Epithelial cell of alveolus of lung (primary cell): Measurements from ENCODE around the gene SUGCT. TPM values are rescaled to one million over a fixed set of nuclear protein-coding genes. Genes with fewer than 3 reads are reported as not detected.

ENCODE experiments used
- total RNA-seq: library from RNA; depleted of rRNA; stranded (reverse); fragments of >200 nt; gene quantifications from 2 replicates; pipeline ENCODE4 v1.2.1, GENCODE V29; 2015

The SUGCT gene
- 7.4 and 10.6 TPM in 2 replicates for total RNA-seq

DNA sequence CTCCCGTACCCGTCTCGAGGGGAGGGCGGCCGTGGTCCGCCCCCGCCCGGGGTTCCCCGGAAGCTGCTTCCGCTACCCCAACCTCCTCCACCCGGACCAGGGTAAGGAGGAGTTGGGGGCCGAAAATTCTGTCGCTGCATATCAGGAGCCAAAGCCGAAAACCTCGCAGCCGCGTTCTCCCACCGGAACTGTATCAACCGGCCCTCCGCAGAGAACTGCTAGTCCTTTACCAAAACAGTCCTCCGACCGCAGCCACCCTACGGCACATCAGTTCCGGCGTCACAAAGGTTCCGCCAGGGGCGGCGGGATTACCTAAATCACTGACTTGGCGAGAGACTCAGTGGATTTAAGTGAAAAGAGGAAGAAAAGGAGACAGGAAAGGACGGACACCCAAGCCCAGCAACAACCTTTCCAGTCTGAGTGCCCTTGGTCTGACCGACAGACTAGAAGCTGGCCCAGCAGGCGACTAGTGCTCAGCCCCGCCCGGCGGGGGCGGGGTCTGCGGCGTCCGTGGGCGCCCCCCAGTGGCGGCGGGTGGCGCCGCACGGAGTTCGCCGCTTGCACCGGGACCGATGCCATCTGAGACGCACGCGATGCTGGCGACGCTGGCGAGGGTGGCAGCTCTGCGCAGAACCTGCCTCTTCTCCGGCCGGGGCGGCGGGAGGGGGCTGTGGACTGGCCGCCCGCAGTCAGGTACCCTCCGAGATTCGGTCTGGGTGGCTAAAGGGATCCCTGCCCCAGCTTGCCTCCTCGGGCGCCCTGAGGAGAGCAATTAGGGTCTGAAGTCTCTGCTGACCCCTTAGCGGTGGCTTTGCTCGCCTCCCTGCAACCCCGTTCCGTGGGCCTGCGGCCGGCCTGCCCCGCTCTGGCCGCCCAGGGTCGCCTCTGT is at the start of gene SUGCT, which contains the start of gene MPLKIP:
SUGCT (plus strand) TSS at position 578 of the 889 bp plus-strand sequence.
MPLKIP (minus strand) TSS at position 195 of the 889 bp plus-strand sequence; CDS start at position 140, 55 bp downstream.

Other genes starting within 250 kb of the SUGCT start
- gene CDK13, start 184.7 kb upstream of the SUGCT start, total RNA-seq, result 35.4 and 55.7 TPM in 2 replicates
- gene MPLKIP, start 383 bp upstream of the SUGCT start, total RNA-seq, result 60.6 and 91.7 TPM in 2 replicates